ENCODE results near the gene LZTS3. TPM values are rescaled to one million over a fixed set of nuclear protein-coding genes. Genes with fewer than 3 reads are reported as not detected.
"Not testable (repeated sequence)": the region's sequence is repeated elsewhere in the genome, so short reads cannot be mapped to it uniquely, and the experiment has no call there.

Gene LZTS3
- total RNA-seq, 1 donor from 2014 or later = 12.8 TPM

DNA sequence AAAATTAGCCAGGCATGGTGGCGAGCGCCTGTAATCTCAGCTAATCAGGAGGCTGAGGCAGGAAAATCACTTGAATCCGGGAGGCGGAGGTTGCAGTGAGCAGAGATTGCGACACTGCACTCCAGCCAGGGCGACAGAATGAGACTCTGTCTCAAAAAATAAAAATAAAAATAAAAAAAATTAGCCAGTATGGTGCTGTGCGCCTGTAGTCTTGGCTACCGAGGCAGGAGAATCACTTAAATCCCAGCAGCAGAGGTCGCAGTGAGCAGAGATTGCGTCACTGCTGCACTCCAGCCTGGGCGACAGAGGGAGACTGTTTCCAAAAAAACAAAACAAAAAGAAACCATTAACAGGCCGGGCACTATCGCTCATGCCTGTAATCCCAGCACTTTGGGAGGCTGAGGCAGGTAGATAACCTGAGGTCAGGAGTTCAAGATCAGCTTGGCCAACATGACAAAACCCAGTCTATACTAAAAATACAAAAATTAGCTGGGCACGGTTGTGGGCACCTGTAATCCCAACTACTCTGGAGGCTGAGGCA is 55.4 kb downstream of the LZTS3 start:
- not testable (repeated sequence) for DNase-seq (ENCODE audit: extremely low spot score in 2 of 2); H3K4me3 ChIP-seq; H3K27me3 ChIP-seq; H3K9me3 ChIP-seq; H3K4me1 ChIP-seq
- H3K36me3 ChIP-seq = peaks cover 5 to 29% of the 10 kb centered on the region in 2 donors
- intact Hi-C loops (cut with DNase I) = loop anchor here (10.0 kb wide), 1 partner anchor 63 kb away; no protein-coding TSS in a partner anchor
- H3K27ac ChIP-seq = peak overlapping the region; percentile 48
- peak in 1 of 2 donors; percentile 21 for TF ChIP-seq POLR2AphosphoS5 (IDR thresholded peaks at IDR 0.05; ENCODE audit: insufficient read depth in 1 of 2, low read depth in 1 of 2)
- peak; percentile 31 to 55 (median 39) for TF ChIP-seq CTCF (IDR thresholded peaks at IDR 0.05)

GRCh38 chr20:3116341-3116740 is 57.0 kb downstream of the LZTS3 start:
- Histone ChIP-seq H3K36me3 (peaks cover 0 to 13% of the 10 kb centered on the region in 2 donors), H3K4me3 (no peak overlapping the region), H3K4me1 (no peaks in the 10 kb centered on the region), H3K27me3 (no peaks in the 10 kb centered on the region), H3K27ac (no peak overlapping the region), H3K9me3 (no peaks in the 10 kb centered on the region)
- DNase-seq (ENCODE audit: extremely low spot score in 2 of 2) = no peak
- no peak for TF ChIP-seq POLR2A (IDR thresholded peaks at IDR 0.05)
- no peak for TF ChIP-seq POLR2AphosphoS5 (IDR thresholded peaks at IDR 0.05; ENCODE audit: insufficient read depth in 1 of 2, low read depth in 1 of 2)
- no peak for TF ChIP-seq CTCF (IDR thresholded peaks at IDR 0.05)
- intact Hi-C loops (cut with DNase I) = loop anchor here (10.0 kb wide), 1 partner anchor 62 kb away; no protein-coding TSS in a partner anchor

DNA sequence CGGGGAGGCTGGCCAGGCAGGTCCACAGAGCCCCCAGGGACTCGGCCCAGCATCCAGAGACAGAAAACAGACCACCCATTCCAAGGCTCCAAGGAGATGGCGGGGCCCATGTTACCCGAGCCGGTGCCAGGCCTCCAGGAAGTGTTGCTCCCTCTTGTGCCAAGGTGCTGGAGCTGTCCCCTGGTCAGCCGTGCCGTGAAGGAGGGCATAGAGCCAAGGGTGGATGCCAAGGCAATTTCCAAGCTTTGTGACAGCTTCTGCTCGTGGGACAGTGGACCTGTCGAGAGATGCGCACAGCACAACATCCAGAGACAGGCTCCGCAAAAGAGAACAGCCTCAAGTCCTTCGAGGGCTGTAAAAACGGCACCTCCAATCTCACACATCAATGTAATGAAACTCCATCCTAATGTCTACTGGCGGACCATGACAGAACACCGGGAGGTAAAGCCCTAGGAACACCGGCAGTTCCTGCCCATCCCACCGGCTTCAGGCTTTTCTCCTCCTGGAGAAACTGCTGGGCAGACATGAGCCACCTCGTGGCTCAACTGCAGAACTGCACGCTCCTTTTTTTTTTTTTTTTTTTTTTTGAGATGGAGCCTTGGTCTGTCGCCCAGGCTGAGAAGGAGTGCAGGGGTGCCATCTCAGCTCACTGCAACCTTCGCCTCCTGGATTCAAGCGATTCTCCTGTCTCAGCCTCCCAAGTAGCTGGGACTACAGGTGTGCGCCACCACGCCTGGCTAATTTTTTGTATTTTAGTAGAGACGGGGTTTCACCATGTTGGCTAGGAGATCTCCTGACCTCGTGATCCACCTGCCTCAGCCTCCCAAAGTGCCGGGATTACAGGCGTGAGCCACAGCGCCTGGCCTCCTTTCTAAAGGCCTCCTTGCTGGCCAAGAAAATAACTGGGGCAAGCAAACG is 57.9 kb downstream of the LZTS3 start:
- TF ChIP-seq POLR2A (IDR thresholded peaks at IDR 0.05) = no peak
- peak; percentile 19 to 70 (median 37) for TF ChIP-seq CTCF (IDR thresholded peaks at IDR 0.05)
- Histone ChIP-seq H3K9me3 (no peaks in the 10 kb centered on the region), H3K36me3 (peaks cover 0 to 9% of the 10 kb centered on the region in 2 donors), H3K4me3 (no peak overlapping the region), H3K4me1 (no peaks in the 10 kb centered on the region), H3K27me3 (no peaks in the 10 kb centered on the region), H3K27ac (no peak overlapping the region)
- no peak for DNase-seq (ENCODE audit: extremely low spot score in 2 of 2)
- intact Hi-C loops (cut with DNase I) = loop anchor here (10.0 kb wide), 1 partner anchor 61 kb away; no protein-coding TSS in a partner anchor

Other genes with a start within 250 kb of the LZTS3 start
- not detected for gene GNRH2, start 129.9 kb downstream of the LZTS3 start, total RNA-seq
- 52.3 TPM for gene MRPS26, start 127.5 kb downstream of the LZTS3 start, total RNA-seq
- not detected for gene OXT, start 101.9 kb downstream of the LZTS3 start, total RNA-seq
- gene AVP, start 88.8 kb downstream of the LZTS3 start, total RNA-seq = not detected
- gene FASTKD5, start 13.7 kb downstream of the LZTS3 start, total RNA-seq = 10.3 TPM
- gene UBOX5, start 13.7 kb downstream of the LZTS3 start, total RNA-seq = 7.6 TPM
- 61.4 TPM for gene DDRGK1, start 31.1 kb upstream of the LZTS3 start, total RNA-seq
- gene ITPA, start 35.9 kb upstream of the LZTS3 start, total RNA-seq = 52.5 TPM
- gene SLC4A11, start 65.6 kb upstream of the LZTS3 start, total RNA-seq = 4.9 TPM
- gene DNAAF9, start 234.1 kb upstream of the LZTS3 start, total RNA-seq = 18.4 TPM